GM12878 (cell line): ENCODE measurements around the gene XYLB. TPM values are rescaled to one million over a fixed set of nuclear protein-coding genes. Genes with fewer than 3 reads are reported as not detected.

Experiments used
- ATAC-seq: fragments of 200-7000 bp; cut with Tn5 transposase; 3 replicates; pipeline ENCODE4 v1.9.1; 2020; ENCODE audit warnings: mild to moderate bottlenecking, moderate library complexity
- BruUV-seq: library from RNA; stranded (reverse); fragments of 400-500 nt; replicated peaks from 2 replicates; lab custom pipeline; 2021; lab: Mats Ljungman, UMichigan
- CTCF ChIA-PET: fragments of 300-600 bp; sonication (Branson Sonifier 250); formaldehyde crosslinking; extraction: SDS; loops from one replicate; lab custom pipeline; 2021; ENCODE audit warnings: inconsistent platforms; lab: Yijun Ruan, JAX
- POLR2A ChIA-PET: fragments of 350-600 bp; formaldehyde crosslinking; extraction: SDS; loops from one replicate; lab custom pipeline; 2021; ENCODE audit warnings: inconsistent platforms; lab: Charles Lee
- RAD21 ChIA-PET: fragments of 300-600 bp; sonication (Branson Sonifier 250); formaldehyde crosslinking; loops from one replicate; lab custom pipeline; 2023; ENCODE audit warnings: antibody characterized with exemption; ENCODE audit not compliant: unreplicated experiment; lab: Charles Lee
- SMC1A ChIA-PET: fragments of 300-600 bp; sonication (Branson Sonifier 250); formaldehyde crosslinking; loops from one replicate; lab custom pipeline; 2023; ENCODE audit not compliant: unreplicated experiment, uncharacterized antibody; lab: Charles Lee
- DNase-seq: peaks from one replicate; pipeline ENCODE4 v3.0.0-alpha.2; 2011; ENCODE audit warnings: low read depth, low spot score
- FAIRE-seq: peaks from 3 replicates; lab custom pipeline; 2011; peaks lifted over from hg19 to GRCh38; lab: Jason Lieb, UNC
- H2AFZ ChIP-seq: 2 replicates; pipeline ENCODE4 v1.6.0; 2011; ENCODE audit warnings: low read depth, low read length, control low read depth; ENCODE audit not compliant: control insufficient read depth
- H3K27ac ChIP-seq: 2 replicates; pipeline ENCODE4 v1.5.1; 2011; ENCODE audit warnings: control low read depth; ENCODE audit not compliant: control insufficient read depth, insufficient read depth
- H3K27me3 ChIP-seq, 2 experiments: replicated peaks in 1 of 2; 2 replicates each; pipeline versions ENCODE4 v1.6.0 to v1.6.1; 2011; ENCODE audit warnings: low read length in 1 of 2; ENCODE audit not compliant: control insufficient read depth in 2 of 2, insufficient read depth in 2 of 2
- H3K36me3 ChIP-seq, 2 experiments: 2 replicates each; pipeline ENCODE4 v1.5.1; 2011; ENCODE audit warnings: low read length in 1 of 2; ENCODE audit not compliant: control insufficient read depth in 2 of 2, insufficient read depth in 2 of 2
- H3K4me1 ChIP-seq: 2 replicates; pipeline ENCODE4 v1.6.1; 2011; ENCODE audit warnings: mild to moderate bottlenecking, low read length, moderate library complexity, mixed read lengths; ENCODE audit not compliant: control insufficient read depth, insufficient read depth
- H3K4me2 ChIP-seq: 2 replicates; pipeline ENCODE4 v1.6.0; 2011; ENCODE audit warnings: control low read depth; ENCODE audit not compliant: control insufficient read depth, insufficient read depth
- H3K4me3 ChIP-seq: fragments of 200-600 bp; sonication (generic); 2 replicates; pipeline ENCODE4 v1.5.1; 2016
- H3K79me2 ChIP-seq: 2 replicates; pipeline ENCODE4 v1.6.0; 2011; ENCODE audit warnings: low read length; ENCODE audit not compliant: control insufficient read depth, insufficient read depth
- H3K9ac ChIP-seq: 2 replicates; pipeline ENCODE4 v1.8.0; 2011; ENCODE audit warnings: low read length, control low read depth, mixed read lengths; ENCODE audit not compliant: control insufficient read depth, insufficient read depth
- H3K9me3 ChIP-seq: replicated peaks from 3 replicates; pipeline ENCODE4 v1.5.1; 2011; ENCODE audit warnings: mild to moderate bottlenecking, low read length; ENCODE audit not compliant: control insufficient read depth, insufficient read depth
- H4K20me1 ChIP-seq: 2 replicates; pipeline ENCODE4 v1.6.0; 2011; ENCODE audit not compliant: control insufficient read depth, insufficient read depth
- ATF7 ChIP-seq: fragments of 450-650 bp; IDR thresholded peaks from 2 replicates; pipeline ENCODE4 v1.6.1; 2016; ENCODE audit warnings: low read depth, mild to moderate bottlenecking
- BHLHE40 ChIP-seq, 2 experiments: fragments of 450-650 bp in 1 of 2; IDR thresholded peaks; 2 replicates each; pipeline ENCODE4 v1.6.1; 2011 to 2017; ENCODE audit warnings: low read depth in 2 of 2, borderline replicate concordance in 1 of 2, improper control_type of control experiment in 1 of 2, low read length in 1 of 2, mild to moderate bottlenecking in 1 of 2
- CBX5 ChIP-seq: sonication (generic); IDR thresholded peaks from 2 replicates; pipeline ENCODE4 v1.6.1; 2016; ENCODE audit warnings: low read depth, moderate library complexity, mild to moderate bottlenecking, inconsistent platforms
- E2F8 ChIP-seq: fragments of 450-650 bp; IDR thresholded peaks from 2 replicates; pipeline ENCODE4 v1.6.1; 2018; ENCODE audit warnings: mild to moderate bottlenecking, low read depth, moderate library complexity; ENCODE audit not compliant: partially characterized antibody
- HCFC1 ChIP-seq: fragments of 150-350 bp; IDR thresholded peaks from 2 replicates; pipeline ENCODE4 v1.6.1; 2014; ENCODE audit warnings: low read length
- HDAC6 ChIP-seq: fragments of 200-600 bp; sonication (generic); IDR thresholded peaks from one replicate; pipeline ENCODE4 v1.8.0; 2017; ENCODE audit warnings: antibody characterized with exemption; ENCODE audit not compliant: unreplicated experiment
- JUNB ChIP-seq: IDR thresholded peaks from 2 replicates; pipeline ENCODE4 v1.6.1; 2016; ENCODE audit warnings: antibody characterized with exemption, mild to moderate bottlenecking
- KDM1A ChIP-seq: fragments of 200-600 bp; sonication (generic); IDR thresholded peaks from 2 replicates; pipeline ENCODE4 v1.6.1; 2016; ENCODE audit warnings: borderline replicate concordance
- LARP7 ChIP-seq: fragments of 450-650 bp; IDR thresholded peaks from 2 replicates; pipeline ENCODE4 v1.6.1; 2017; ENCODE audit warnings: mild to moderate bottlenecking
- MEF2B ChIP-seq: fragments of 450-650 bp; IDR thresholded peaks from 2 replicates; pipeline ENCODE4 v1.6.1; 2018; ENCODE audit warnings: mild to moderate bottlenecking, moderate library complexity; ENCODE audit not compliant: partially characterized antibody, poor library complexity, severe bottlenecking
- NFYA ChIP-seq: IDR thresholded peaks from 2 replicates; pipeline ENCODE4 v1.6.1; 2011; ENCODE audit warnings: low read depth, mild to moderate bottlenecking, low read length, improper control_type of control experiment, borderline replicate concordance
- PAX5 ChIP-seq: IDR thresholded peaks from 2 replicates; pipeline ENCODE4 v1.6.1; 2011; ENCODE audit warnings: low read depth, low read length, borderline replicate concordance
- PAX8 ChIP-seq: fragments of 450-650 bp; IDR thresholded peaks from 2 replicates; pipeline ENCODE4 v1.6.1; 2017; ENCODE audit warnings: mild to moderate bottlenecking, moderate library complexity
- SMARCA5 ChIP-seq: fragments of 450-650 bp; IDR thresholded peaks from 2 replicates; pipeline ENCODE4 v1.6.1; 2017; ENCODE audit warnings: mild to moderate bottlenecking
- TCF3 ChIP-seq: IDR thresholded peaks from 2 replicates; pipeline ENCODE4 v1.6.1; 2012; ENCODE audit warnings: low read depth, mild to moderate bottlenecking, low read length, borderline replicate concordance; ENCODE audit not compliant: insufficient read depth
- TCF7 ChIP-seq: IDR thresholded peaks from 2 replicates; pipeline ENCODE4 v1.6.1; 2014; ENCODE audit warnings: antibody characterized with exemption, borderline replicate concordance
- YBX1 ChIP-seq: fragments of 450-650 bp; IDR thresholded peaks from 2 replicates; pipeline ENCODE4 v1.6.1; 2016; ENCODE audit warnings: antibody characterized with exemption
- ZNF24 ChIP-seq: fragments of 450-650 bp; IDR thresholded peaks from 2 replicates; pipeline ENCODE4 v1.6.1; 2017; ENCODE audit warnings: antibody characterized with exemption, mild to moderate bottlenecking
- ZNF274 ChIP-seq: IDR thresholded peaks from one replicate; pipeline ENCODE4 v1.8.0; 2011; ENCODE audit not compliant: insufficient read length, insufficient read depth
- ZNF384 ChIP-seq: IDR thresholded peaks from 2 replicates; pipeline ENCODE4 v1.6.1; 2012; ENCODE audit warnings: low read depth, mild to moderate bottlenecking, low read length, improper control_type of control experiment, borderline replicate concordance
- WGBS: methylation state at CpG from one replicate; pipeline ENCODE4 v1.1.6; 2016; ENCODE audit warnings: low lambda C conversion rate; ENCODE audit not compliant: insufficient replicate concordance, insufficient coverage; ENCODE audit errors: missing lambda C conversion rate; 5-methylcytosine and 5-hydroxymethylcytosine counted together
- in situ Hi-C: fragments of 300-500 bp; cut with MboI; formaldehyde crosslinking; loops from 9 replicates; pipeline ENCODE4 v1.14.3; 2018; ENCODE audit warnings: mixed read lengths
- intact Hi-C: fragments of 100-400 bp; cut with micrococcal nuclease; formaldehyde crosslinking; loops from one replicate; pipeline ENCODE4 v1.14.2; 2022; ENCODE audit not compliant: unreplicated experiment
- polyA plus RNA-seq, 11 experiments: library from polyadenylated mRNA; depleted of rRNA in 4 of 11; unstranded in 6 of 11; stranded (reverse) in 5 of 11; fragments of >200 nt; fragmentation: Nextera tagmentation in 4 of 11; fragmentation: Illumina TruSeq in 1 of 11; extraction: Ambion mirVana in 4 of 11; extraction: Trizol in 1 of 11; gene quantifications; 1 replicate in 1 of 11; 2 replicates in 10 of 11; pipeline versions ENCODE4 v1.2.1 to v1.2.3, GENCODE V29; 2011 to 2016; ENCODE audit warnings: inconsistent platforms in 2 of 11, missing spikeins in 2 of 11, low read depth in 1 of 11
- total RNA-seq, 4 experiments: library from RNA; depleted of rRNA in 3 of 4; stranded (reverse); fragments of >200 nt in 3 of 4; fragmentation: Illumina TruSeq in 1 of 4; extraction: Trizol in 1 of 4; gene quantifications; 2 replicates each; pipeline versions ENCODE4 v1.2.1 to v1.2.3, GENCODE V29; 2013 to 2021

The XYLB gene
- total and polyA plus RNA-seq, 10 of the 15 experiments (the other 5 are each of a cell fraction or from before 2014, with no cell fraction given) = 0.60 to 6.1 (median 3.5) TPM

DNA sequence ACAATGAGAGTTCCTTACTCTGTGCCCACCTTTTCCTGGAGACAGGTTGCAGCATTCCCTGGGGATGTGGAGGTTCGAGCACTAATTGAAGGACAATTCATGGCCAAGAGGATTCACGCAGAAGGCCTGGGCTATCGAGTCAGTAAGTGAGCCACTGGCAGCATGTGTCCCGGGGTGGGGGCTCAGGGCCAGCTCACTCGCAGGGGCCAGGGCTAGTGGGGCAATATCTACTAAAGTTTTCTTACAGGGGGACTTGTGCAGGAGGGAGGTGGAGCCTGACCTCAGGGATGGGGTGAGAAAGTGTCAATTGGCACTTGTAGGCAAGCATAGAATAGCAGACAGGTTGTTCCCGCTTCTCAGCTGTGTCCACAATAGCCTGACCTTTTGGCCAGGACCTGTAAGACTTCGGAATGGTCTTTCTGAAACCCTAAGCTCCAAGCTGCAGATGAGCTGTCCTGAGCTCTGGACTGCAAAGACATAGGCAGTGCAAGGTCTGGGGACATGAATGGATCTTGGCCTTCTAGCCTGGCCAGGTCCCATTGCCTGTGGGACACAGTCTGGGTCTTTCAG, 32.7 kb downstream of the XYLB start:
- CTCF ChIA-PET = no interaction called here
- BruUV-seq = no TSS peak

More for the DNA sequence above, 32.7 kb downstream of the XYLB start:
- ATAC-seq (no peak), FAIRE-seq (no peak), DNase-seq (no peak)
- Histone ChIP-seq H3K4me1 (no peaks in the 10 kb centered on the region), H3K9ac (no peak overlapping the region), H4K20me1 (no peaks in the 10 kb centered on the region), H3K36me3 (peaks cover 5 to 8% of the 10 kb centered on the region in 2 experiments; a peak in 3 of 4 replicates), H3K27ac (no peak overlapping the region), H3K27me3 (no peaks in the 10 kb centered on the region), H3K4me3 (no peak overlapping the region), H3K4me2 (no peak overlapping the region)
- intact Hi-C loops = no loop called here
- ChIA-PET SMC1A (no interaction called here), RAD21 (no interaction called here), POLR2A (interaction anchor here (1.8 kb wide), 1 partner anchor 11 kb away, joined by 4 read pairs; no protein-coding TSS in a partner anchor)
- TF ChIP-seq PAX8 (no peak), LARP7 (no peak), KDM1A (no peak), TCF3 (no peak), ZNF24 (no peak), MEF2B (no peak), BHLHE40 (IDR thresholded peaks at IDR 0.05; ENCODE audit: borderline replicate concordance in 1 of 2, low read depth in 2 of 2, low read length in 1 of 2) (no peak), JUNB (no peak), ZNF384 (no peak), SMARCA5 (no peak), PAX5 (no peak), ATF7 (no peak), HCFC1 (no peak), CBX5 (no peak), HDAC6 (no peak), TCF7 (no peak), E2F8 (no peak), YBX1 (no peak), NFYA (no peak), ZNF274 (no peak)
- TF ChIP-seq, all 136 proteins: peak for 0
- in situ Hi-C loops = no loop called here
- Histone ChIP-seq H3K79me2 (no peaks in the 10 kb centered on the region), H3K9me3 (no peaks in the 10 kb centered on the region; the same call in 2 of the 3 replicates), H2AFZ (no peak overlapping the region)
- WGBS = 84% methylated on average over 7 of the region's 7 CpGs
